IPS DF 6.9 (cell line): Measurements from ENCODE around the gene NDUFA11.
"Not testable (repeated sequence)": the region's sequence is repeated elsewhere in the genome, so short reads cannot be mapped to it uniquely, and the experiment has no call there.

Experiments used
- DNase-seq: peaks from one replicate; pipeline ENCODE4 v3.0.0-alpha.2; 2013; ENCODE audit warnings: low read depth, low spot score
- H3K27ac ChIP-seq: one replicate; pipeline ENCODE4 v1.5.1; 2013; ENCODE audit warnings: low read length, control low read depth
- H3K27me3 ChIP-seq: 2 replicates; pipeline ENCODE4 v1.6.1; 2013; ENCODE audit warnings: mild to moderate bottlenecking, low read length; ENCODE audit not compliant: control insufficient read depth, insufficient read depth
- H3K36me3 ChIP-seq: 2 replicates; pipeline ENCODE4 v1.6.1; 2013; ENCODE audit warnings: low read length; ENCODE audit not compliant: control insufficient read depth, insufficient read depth
- H3K4me1 ChIP-seq: 2 replicates; pipeline ENCODE4 v1.6.1; 2013; ENCODE audit warnings: low read length; ENCODE audit not compliant: control insufficient read depth, insufficient read depth
- H3K4me3 ChIP-seq: 2 replicates; pipeline ENCODE4 v1.5.1; 2013; ENCODE audit warnings: mild to moderate bottlenecking, low read length
- H3K9me3 ChIP-seq: 2 replicates; pipeline ENCODE4 v1.6.1; 2013; ENCODE audit warnings: low read length, inconsistent platforms; ENCODE audit not compliant: control insufficient read depth, insufficient read depth
- WGBS: extraction: QIAGEN DNeasy Blood & Tissue Kit; methylation state at CpG from one replicate; pipeline ENCODE4 v1.1.7; 2013; ENCODE audit warnings: mixed read lengths, missing lambda C conversion rate; ENCODE audit not compliant: insufficient read length, insufficient coverage; 5-methylcytosine and 5-hydroxymethylcytosine counted together

NDUFA11 gene

GRCh38 chr19:5873617-5874199, 29.9 kb downstream of the NDUFA11 start:
- Histone ChIP-seq H3K36me3 (no peaks in the 10 kb centered on the region), H3K4me3 (no peak overlapping the region), H3K4me1 (no peaks in the 10 kb centered on the region), H3K27ac (no peak overlapping the region), H3K27me3 (no peaks in the 10 kb centered on the region), H3K9me3 (no peaks in the 10 kb centered on the region)
- WGBS, result no CpG with 5 or more reads among the region's 12 CpGs
- DNase-seq, result no peak

GRCh38 chr19:5870986-5871394, 32.6 kb downstream of the NDUFA11 start:
- H3K36me3 ChIP-seq, result no peaks in the 10 kb centered on the region
- no peak for DNase-seq
- H3K27ac ChIP-seq, result no peak overlapping the region
- no peaks in the 10 kb centered on the region for H3K4me1 ChIP-seq
- no peak overlapping the region for H3K4me3 ChIP-seq
- WGBS, result no CpG with 5 or more reads among the region's 12 CpGs
- H3K27me3 ChIP-seq, result no peaks in the 10 kb centered on the region
- no peaks in the 10 kb centered on the region for H3K9me3 ChIP-seq

- Histone ChIP-seq H3K9me3 (no peaks in the 10 kb centered on the region), H3K27ac (no peak overlapping the region), H3K27me3 (no peaks in the 10 kb centered on the region), H3K36me3 (no peaks in the 10 kb centered on the region), H3K4me1 (no peaks in the 10 kb centered on the region), H3K4me3 (no peak overlapping the region)
- WGBS, result no CpG with 5 or more reads among the region's 31 CpGs
- DNase-seq, result no peak
Observed at GRCh38 chr19:5867201-5868136, 36.1 kb downstream of the NDUFA11 start.

GRCh38 chr19:5865772-5866171, 37.8 kb downstream of the NDUFA11 start:
- no peaks in the 10 kb centered on the region for H3K27me3 ChIP-seq
- no peaks in the 10 kb centered on the region for H3K9me3 ChIP-seq
- H3K36me3 ChIP-seq, result no peaks in the 10 kb centered on the region
- DNase-seq, result no peak
- H3K4me3 ChIP-seq, result no peak overlapping the region
- no peaks in the 10 kb centered on the region for H3K4me1 ChIP-seq
- no CpG with 5 or more reads among the region's 11 CpGs for WGBS
- H3K27ac ChIP-seq, result no peak overlapping the region

- Histone ChIP-seq H3K4me3 (no peak overlapping the region), H3K27ac (no peak overlapping the region), H3K9me3 (no peaks in the 10 kb centered on the region), H3K27me3 (no peaks in the 10 kb centered on the region), H3K36me3 (no peaks in the 10 kb centered on the region), H3K4me1 (no peaks in the 10 kb centered on the region)
- no peak for DNase-seq
- no CpG with 5 or more reads among the region's 14 CpGs for WGBS
Observed at GRCh38 chr19:5864725-5865486, 38.7 kb downstream of the NDUFA11 start.

GRCh38 chr19:5864013-5864720, 39.4 kb downstream of the NDUFA11 start:
- Histone ChIP-seq H3K9me3 (no peaks in the 10 kb centered on the region), H3K4me3 (no peak overlapping the region), H3K27me3 (no peaks in the 10 kb centered on the region), H3K27ac (no peak overlapping the region), H3K36me3 (no peaks in the 10 kb centered on the region), H3K4me1 (no peaks in the 10 kb centered on the region)
- no CpG with 5 or more reads among the region's 9 CpGs for WGBS
- DNase-seq, result no peak

GRCh38 chr19:5863030-5863665, 40.4 kb downstream of the NDUFA11 start:
- Histone ChIP-seq H3K27me3 (no peaks in the 10 kb centered on the region), H3K27ac (no peak overlapping the region), H3K36me3 (no peaks in the 10 kb centered on the region), H3K4me3 (no peak overlapping the region), H3K9me3 (no peaks in the 10 kb centered on the region), H3K4me1 (no peaks in the 10 kb centered on the region)
- DNase-seq, result no peak
- no CpG with 5 or more reads among the region's 11 CpGs for WGBS

- Histone ChIP-seq H3K4me3 (no peak overlapping the region), H3K27ac (no peak overlapping the region), H3K9me3 (no peaks in the 10 kb centered on the region; the same call in 1 of the 2 replicates), H3K4me1 (no peaks in the 10 kb centered on the region), H3K27me3 (no peaks in the 10 kb centered on the region), H3K36me3 (no peaks in the 10 kb centered on the region)
- DNase-seq, result no peak
- 96% methylated on average over 2 of the region's 18 CpGs for WGBS
Observed at GRCh38 chr19:5857203-5858081, 46.1 kb downstream of the NDUFA11 start.

- H3K36me3 ChIP-seq, H3K27me3 ChIP-seq, H3K27ac ChIP-seq, DNase-seq, H3K4me3 ChIP-seq, H3K9me3 ChIP-seq, H3K4me1 ChIP-seq: not testable (repeated sequence)
- no CpG with 5 or more reads among the region's 9 CpGs for WGBS
Observed at GRCh38 chr19:5855151-5855550, 48.4 kb downstream of the NDUFA11 start.
